Measurements from ENCODE around the gene MRPL23.

The MRPL23 gene

DNA sequence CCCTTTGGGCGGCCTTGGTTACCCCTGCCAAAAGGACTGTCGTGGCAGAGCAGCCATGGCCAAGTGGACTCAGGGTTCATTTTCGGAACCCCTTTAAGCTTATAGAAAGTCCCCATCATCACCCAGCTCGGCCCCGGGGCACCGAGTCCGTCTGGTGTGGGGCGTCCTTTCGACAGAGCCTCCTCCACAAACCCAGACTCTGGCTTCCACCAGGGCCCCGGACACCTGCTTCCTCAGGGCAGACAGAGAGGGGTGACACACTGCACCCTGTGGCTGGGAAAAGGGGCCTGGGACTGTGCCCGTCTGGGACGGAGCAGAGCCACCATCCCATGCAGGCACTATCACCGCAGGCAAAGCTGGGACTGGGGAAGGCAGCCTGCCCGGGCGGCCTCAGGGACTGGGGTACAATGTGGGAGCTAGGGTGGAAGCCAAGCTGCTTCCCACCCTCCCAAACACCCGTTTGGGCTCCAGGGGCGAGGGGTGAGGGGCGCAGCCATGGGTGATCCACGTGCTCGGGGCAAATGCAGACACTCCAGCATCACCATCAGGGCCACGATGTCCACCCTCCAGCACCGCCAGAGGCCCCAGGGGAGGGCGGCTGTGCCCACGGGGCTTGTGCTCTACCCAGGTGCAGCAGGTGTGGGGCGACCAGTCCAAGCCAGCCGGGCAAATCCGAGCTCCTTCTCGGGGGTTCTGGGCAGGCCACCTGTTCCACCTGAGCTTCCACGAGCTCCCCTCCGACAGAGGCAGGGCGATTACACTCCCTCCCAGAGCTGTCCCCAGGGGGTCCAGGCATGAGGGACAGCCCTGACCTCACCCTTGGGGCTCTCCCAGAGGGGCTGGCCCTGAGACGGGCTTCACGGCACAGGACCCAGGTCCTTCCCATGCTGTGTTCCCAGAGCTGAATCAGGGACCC is 11.7 kb upstream of the MRPL23 start:
- no peak overlapping the region for H3K23ac ChIP-seq (ENCODE audit: low read length in 2 of 2)
- no peak overlapping the region for H3K9ac ChIP-seq (ENCODE audit: low read length)
- no peak for DNase-seq
- no peak overlapping the region for H2BK15ac ChIP-seq (ENCODE audit: low read depth, poor library complexity, severe bottlenecking)
- H4K8ac ChIP-seq (ENCODE audit: low read length) = no peak overlapping the region
- H3K14ac ChIP-seq (ENCODE audit: low read length in 2 of 2) = no peak overlapping the region
- no peak overlapping the region for H2BK5ac ChIP-seq (ENCODE audit: low read depth, low read length, poor library complexity, severe bottlenecking)
- no peak overlapping the region for H2BK120ac ChIP-seq (ENCODE audit: low read depth, low read length)
- no peak overlapping the region for H3K4me2 ChIP-seq (ENCODE audit: low read length, poor library complexity, severe bottlenecking)
- no peaks in the 10 kb centered on the region for H3K9me3 ChIP-seq (ENCODE audit: control insufficient read depth, low read length)
- no peak overlapping the region for H3K4ac ChIP-seq (ENCODE audit: low read depth in 1 of 2, low read length in 2 of 2)
- no peak overlapping the region for H3K4me3 ChIP-seq (ENCODE audit: insufficient read depth in 1 of 2, low read depth in 1 of 2, low read length in 2 of 2)
- H4K91ac ChIP-seq (ENCODE audit: low read length) = no peak overlapping the region
- H2BK12ac ChIP-seq (ENCODE audit: low read length in 2 of 2) = no peak overlapping the region
- H3K27me3 ChIP-seq (ENCODE audit: control insufficient read depth in 1 of 2, insufficient read depth in 1 of 2, low read length in 2 of 2) = peaks cover 5 to 21% of the 10 kb centered on the region in 2 experiments
- H3K27ac ChIP-seq (ENCODE audit: low read length, poor library complexity, severe bottlenecking) = no peak overlapping the region
- H3K79me1 ChIP-seq (replicated peaks; ENCODE audit: low read length, poor library complexity, severe bottlenecking) = no peaks in the 10 kb centered on the region
- no peak overlapping the region for H2AFZ ChIP-seq (ENCODE audit: low read depth, low read length)
- H3K18ac ChIP-seq (ENCODE audit: low read depth in 1 of 2, low read length in 2 of 2) = no peak overlapping the region
- no peaks in the 10 kb centered on the region for H3K36me3 ChIP-seq (ENCODE audit: control insufficient read depth in 1 of 2, insufficient read depth in 2 of 2, low read depth in 1 of 2, low read length in 2 of 2)
- H3K4me1 ChIP-seq (ENCODE audit: control insufficient read depth, insufficient read depth, low read depth, low read length) = no peaks in the 10 kb centered on the region
- 86% methylated on average over 33 of the region's 33 CpGs for WGBS
- no peak overlapping the region for H2AK5ac ChIP-seq (ENCODE audit: low read length, severe bottlenecking)

DNA sequence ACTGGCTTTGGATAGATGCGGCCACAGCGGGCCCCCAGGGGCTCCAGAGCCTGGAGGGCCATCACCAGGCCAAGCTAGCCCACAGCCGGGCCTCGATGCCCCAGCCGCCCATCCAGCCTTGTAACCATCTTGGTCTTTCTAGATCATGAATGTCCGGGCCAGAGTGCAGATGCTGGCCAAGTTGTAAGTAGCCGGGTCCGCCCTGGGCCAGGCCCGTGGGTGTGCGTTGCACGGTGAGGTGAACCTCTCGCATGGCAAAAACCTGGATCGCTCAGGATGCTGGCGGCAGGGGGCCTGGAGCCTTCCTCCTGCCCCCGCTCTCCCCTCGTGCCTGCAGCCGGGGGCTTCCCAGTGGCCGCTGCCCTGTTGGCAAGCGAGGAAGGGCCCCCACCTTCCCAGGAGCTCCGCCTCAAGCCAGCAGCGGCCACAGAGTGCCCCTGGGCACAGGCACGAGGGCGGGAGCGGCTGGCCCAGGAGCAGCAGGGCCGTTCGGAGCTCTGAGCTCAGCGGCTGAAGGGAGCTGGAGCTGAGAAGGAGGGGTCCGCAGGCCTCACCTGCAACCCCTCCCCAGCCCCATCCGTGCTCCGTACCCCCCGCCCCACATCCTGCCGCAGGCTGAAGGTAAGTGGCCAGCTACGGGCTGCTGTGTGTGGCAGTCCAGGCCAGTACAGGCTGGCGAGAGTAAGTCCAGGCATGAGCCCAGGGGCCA is 10.9 kb upstream of the MRPL23 start:
- no peaks in the 10 kb centered on the region for H3K4me1 ChIP-seq (ENCODE audit: control insufficient read depth, insufficient read depth, low read depth, low read length)
- no peak overlapping the region for H2BK12ac ChIP-seq (ENCODE audit: low read length in 2 of 2)
- H4K91ac ChIP-seq (ENCODE audit: low read length) = no peak overlapping the region
- no peak overlapping the region for H3K4me2 ChIP-seq (ENCODE audit: low read length, poor library complexity, severe bottlenecking)
- H3K23ac ChIP-seq (ENCODE audit: low read length in 2 of 2) = no peak overlapping the region
- no peak overlapping the region for H3K18ac ChIP-seq (ENCODE audit: low read depth in 1 of 2, low read length in 2 of 2)
- H4K8ac ChIP-seq (ENCODE audit: low read length) = no peak overlapping the region
- H2AFZ ChIP-seq (ENCODE audit: low read depth, low read length) = no peak overlapping the region
- no peaks in the 10 kb centered on the region for H3K79me1 ChIP-seq (replicated peaks; ENCODE audit: low read length, poor library complexity, severe bottlenecking)
- H3K36me3 ChIP-seq (ENCODE audit: control insufficient read depth in 1 of 2, insufficient read depth in 2 of 2, low read depth in 1 of 2, low read length in 2 of 2) = no peaks in the 10 kb centered on the region
- no peak overlapping the region for H3K9ac ChIP-seq (ENCODE audit: low read length)
- H3K4ac ChIP-seq (ENCODE audit: low read depth in 1 of 2, low read length in 2 of 2) = no peak overlapping the region
- no peak overlapping the region for H2AK5ac ChIP-seq (ENCODE audit: low read length, severe bottlenecking)
- 90% methylated on average over 32 of the region's 34 CpGs for WGBS
- no peak for DNase-seq
- H3K27me3 ChIP-seq (ENCODE audit: control insufficient read depth in 1 of 2, insufficient read depth in 1 of 2, low read length in 2 of 2) = peaks cover 5 to 19% of the 10 kb centered on the region in 2 experiments
- H2BK5ac ChIP-seq (ENCODE audit: low read depth, low read length, poor library complexity, severe bottlenecking) = no peak overlapping the region
- H3K9me3 ChIP-seq (ENCODE audit: control insufficient read depth, low read length) = no peaks in the 10 kb centered on the region
- no peak overlapping the region for H2BK15ac ChIP-seq (ENCODE audit: low read depth, poor library complexity, severe bottlenecking)
- H3K4me3 ChIP-seq (ENCODE audit: insufficient read depth in 1 of 2, low read depth in 1 of 2, low read length in 2 of 2) = no peak overlapping the region
- no peak overlapping the region for H2BK120ac ChIP-seq (ENCODE audit: low read depth, low read length)
- H3K14ac ChIP-seq (ENCODE audit: low read length in 2 of 2) = no peak overlapping the region
- H3K27ac ChIP-seq (ENCODE audit: low read length, poor library complexity, severe bottlenecking) = no peak overlapping the region

DNA sequence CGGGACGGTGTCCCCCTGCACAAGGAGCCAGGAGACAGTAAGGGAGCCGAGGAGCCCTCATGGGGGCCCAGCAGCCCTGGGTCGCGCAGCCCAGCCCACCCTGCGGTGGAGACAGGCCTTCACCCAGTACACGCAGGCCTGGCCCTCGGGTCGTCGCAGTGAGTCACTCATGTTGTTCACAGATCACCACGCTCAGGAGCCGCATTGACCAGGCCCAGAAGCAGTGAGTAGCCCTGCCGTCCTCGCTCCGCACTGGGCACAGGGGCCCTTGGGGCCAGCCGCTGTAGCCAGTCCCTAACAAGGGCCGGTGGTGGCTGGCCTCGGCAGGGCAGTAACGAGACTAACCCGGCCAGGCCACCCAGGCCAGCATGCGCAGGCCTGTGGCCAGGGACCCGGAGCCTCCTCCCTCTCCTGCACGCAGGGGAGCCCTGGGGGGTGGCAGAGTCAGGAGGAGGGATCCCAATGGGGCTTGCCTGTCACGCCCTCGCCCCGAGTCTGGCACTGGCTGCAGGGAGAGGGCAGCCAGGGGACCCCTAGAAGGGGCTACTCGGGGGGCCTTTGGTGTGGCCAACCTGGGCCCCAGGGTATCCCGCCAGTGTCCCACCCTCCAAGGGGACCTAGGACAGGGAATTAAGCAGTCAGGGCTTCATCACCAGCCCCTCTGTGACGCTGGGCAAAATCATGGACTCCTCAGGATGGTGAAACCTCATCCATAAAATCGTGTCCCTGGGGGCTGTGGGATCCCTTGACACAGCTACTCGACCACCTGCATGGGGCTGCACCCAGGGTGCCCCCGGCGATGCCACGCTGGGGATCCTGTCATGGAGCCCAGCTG is 10.1 kb upstream of the MRPL23 start:
- H3K36me3 ChIP-seq (ENCODE audit: control insufficient read depth in 1 of 2, insufficient read depth in 2 of 2, low read depth in 1 of 2, low read length in 2 of 2) = no peaks in the 10 kb centered on the region
- no peak for DNase-seq
- H3K79me1 ChIP-seq (replicated peaks; ENCODE audit: low read length, poor library complexity, severe bottlenecking) = no peaks in the 10 kb centered on the region
- no peak overlapping the region for H3K4ac ChIP-seq (ENCODE audit: low read depth in 1 of 2, low read length in 2 of 2)
- no peak overlapping the region for H4K91ac ChIP-seq (ENCODE audit: low read length)
- H2BK5ac ChIP-seq (ENCODE audit: low read depth, low read length, poor library complexity, severe bottlenecking) = no peak overlapping the region
- no peak overlapping the region for H2AK5ac ChIP-seq (ENCODE audit: low read length, severe bottlenecking)
- no peak overlapping the region for H3K14ac ChIP-seq (ENCODE audit: low read length in 2 of 2)
- 83% methylated on average over 34 of the region's 34 CpGs for WGBS
- no peak overlapping the region for H3K9ac ChIP-seq (ENCODE audit: low read length)
- H3K27ac ChIP-seq (ENCODE audit: low read length, poor library complexity, severe bottlenecking) = no peak overlapping the region
- no peak overlapping the region for H3K4me3 ChIP-seq (ENCODE audit: insufficient read depth in 1 of 2, low read depth in 1 of 2, low read length in 2 of 2)
- no peak overlapping the region for H2BK120ac ChIP-seq (ENCODE audit: low read depth, low read length)
- H3K23ac ChIP-seq (ENCODE audit: low read length in 2 of 2) = no peak overlapping the region
- H2AFZ ChIP-seq (ENCODE audit: low read depth, low read length) = no peak overlapping the region
- H2BK12ac ChIP-seq (ENCODE audit: low read length in 2 of 2) = no peak overlapping the region
- H3K27me3 ChIP-seq (ENCODE audit: control insufficient read depth in 1 of 2, insufficient read depth in 1 of 2, low read length in 2 of 2) = peaks cover 5 to 17% of the 10 kb centered on the region in 2 experiments
- no peak overlapping the region for H4K8ac ChIP-seq (ENCODE audit: low read length)
- no peak overlapping the region for H3K4me2 ChIP-seq (ENCODE audit: low read length, poor library complexity, severe bottlenecking)
- H2BK15ac ChIP-seq (ENCODE audit: low read depth, poor library complexity, severe bottlenecking) = no peak overlapping the region
- H3K9me3 ChIP-seq (ENCODE audit: control insufficient read depth, low read length) = no peaks in the 10 kb centered on the region
- no peak overlapping the region for H3K18ac ChIP-seq (ENCODE audit: low read depth in 1 of 2, low read length in 2 of 2)
- H3K4me1 ChIP-seq (ENCODE audit: control insufficient read depth, insufficient read depth, low read depth, low read length) = no peaks in the 10 kb centered on the region
